ENCODE data around the gene RAB36. TPM values are rescaled to one million over a fixed set of nuclear protein-coding genes. Genes with fewer than 3 reads are reported as not detected.

RAB36 gene
- total RNA-seq, 1 experiment from 2014 or later, result 1.1 TPM

DNA sequence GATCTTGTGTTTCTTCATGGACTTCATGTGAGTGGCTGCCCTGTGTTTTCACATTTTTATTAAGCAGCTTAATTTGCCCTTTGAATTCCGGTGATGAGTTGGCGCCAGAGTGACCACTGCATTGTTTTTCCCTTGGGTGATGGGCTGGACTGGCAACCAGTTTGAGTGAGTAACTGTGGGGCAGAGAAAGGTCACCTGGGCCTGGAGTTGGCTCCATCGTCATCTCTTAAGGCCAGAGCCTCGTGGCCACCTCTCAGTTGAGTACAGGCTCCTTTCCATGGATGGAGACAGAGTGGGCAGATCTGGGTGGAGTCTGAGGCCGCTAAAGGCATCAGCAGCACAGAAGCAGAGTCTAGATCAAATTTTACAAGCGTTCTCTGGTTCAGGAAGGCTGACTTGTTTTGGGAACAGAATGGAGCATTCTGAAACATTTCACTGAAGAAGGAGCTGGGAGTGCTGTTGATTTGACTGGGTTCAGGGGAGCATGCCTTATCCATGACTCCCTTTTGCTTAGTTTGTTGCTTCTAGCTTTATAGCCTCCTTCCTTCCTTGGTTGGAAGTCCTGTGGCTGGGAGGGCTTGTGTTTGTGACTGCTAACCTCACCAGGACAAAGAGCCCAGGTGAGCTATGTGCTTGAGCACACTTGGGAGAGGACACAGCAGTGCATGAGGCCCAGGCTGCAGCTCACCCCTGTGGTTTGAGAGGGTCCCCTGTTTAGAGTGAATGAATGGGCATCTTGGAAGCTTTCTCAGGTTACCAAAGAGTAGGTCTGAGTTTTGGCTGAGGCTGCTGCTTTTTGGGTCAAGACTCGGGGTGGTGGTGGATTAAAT, 42.8 kb downstream of the RAB36 start:
- no peak overlapping the region for H3K4me2 ChIP-seq (ENCODE audit: low read length)
- H3K9me2 ChIP-seq (replicated peaks; ENCODE audit: low read length), result no peaks in the 10 kb centered on the region
- CTCF ChIA-PET, result no interaction called here
- H3K27ac ChIP-seq (ENCODE audit: low read length), result no peak overlapping the region
- intact Hi-C loops (cut with micrococcal nuclease), result no loop called here
- H3K79me2 ChIP-seq (ENCODE audit: low read length), result peaks cover 98% of the 10 kb centered on the region
- POLR2A ChIA-PET (ENCODE audit: unreplicated experiment), result no interaction called here
- no peak overlapping the region for H3K4me3 ChIP-seq (ENCODE audit: low read length)
- no peak overlapping the region for H2AFZ ChIP-seq (ENCODE audit: low read length)
- H3K36me3 ChIP-seq (ENCODE audit: low read depth, low read length), result no peaks in the 10 kb centered on the region
- H3K9me3 ChIP-seq (ENCODE audit: low read length), result no peaks in the 10 kb centered on the region
- H4K20me1 ChIP-seq (ENCODE audit: low read length), result peaks cover 30% of the 10 kb centered on the region
- no TSS peak for BruUV-seq (replicated peaks)
- H3K9ac ChIP-seq (ENCODE audit: low read length), result no peak overlapping the region
- DNase-seq (no peak), ATAC-seq (no peak)
- TF ChIP-seq CTCF (conservative IDR thresholded peaks at IDR 0.05; ENCODE audit: low read depth, low read length), result no peak
- no peak for TF ChIP-seq EZH2 (IDR thresholded peaks at IDR 0.05; ENCODE audit: low read length, unreplicated experiment)
- TF ChIP-seq EZH2phosphoT487 (IDR thresholded peaks at IDR 0.05; ENCODE audit: borderline replicate concordance, low read length), result no peak
- H3K27me3 ChIP-seq (ENCODE audit: low read length), result no peaks in the 10 kb centered on the region
- no peaks in the 10 kb centered on the region for H3F3A ChIP-seq (ENCODE audit: low read length, unreplicated experiment)
- H3K4me1 ChIP-seq (ENCODE audit: insufficient read depth, low read length), result peaks cover 12% of the 10 kb centered on the region

- Histone ChIP-seq H3K27me3 (ENCODE audit: low read length) (no peaks in the 10 kb centered on the region), H4K20me1 (ENCODE audit: low read length) (peaks cover 10% of the 10 kb centered on the region; the same call in 1 of the 2 replicates), H3K36me3 (ENCODE audit: low read depth, low read length) (no peaks in the 10 kb centered on the region), H3K9me3 (ENCODE audit: low read length) (no peaks in the 10 kb centered on the region), H3K9me2 (replicated peaks; ENCODE audit: low read length) (no peaks in the 10 kb centered on the region), H2AFZ (ENCODE audit: low read length) (no peak overlapping the region), H3K27ac (ENCODE audit: low read length) (no peak overlapping the region), H3F3A (ENCODE audit: low read length, unreplicated experiment) (no peaks in the 10 kb centered on the region), H3K9ac (ENCODE audit: low read length) (no peak overlapping the region), H3K4me3 (ENCODE audit: low read length) (no peak overlapping the region), H3K4me1 (ENCODE audit: insufficient read depth, low read length) (no peaks in the 10 kb centered on the region), H3K79me2 (ENCODE audit: low read length) (peaks cover 90% of the 10 kb centered on the region), H3K4me2 (ENCODE audit: low read length) (no peak overlapping the region)
- DNase-seq (no peak), ATAC-seq (no peak)
- no peak for TF ChIP-seq EZH2 (IDR thresholded peaks at IDR 0.05; ENCODE audit: low read length, unreplicated experiment)
- TF ChIP-seq CTCF (conservative IDR thresholded peaks at IDR 0.05; ENCODE audit: low read depth, low read length), result no peak
- no peak for TF ChIP-seq EZH2phosphoT487 (IDR thresholded peaks at IDR 0.05; ENCODE audit: borderline replicate concordance, low read length)
- BruUV-seq (replicated peaks), result no TSS peak
- ChIA-PET POLR2A (ENCODE audit: unreplicated experiment) (no interaction called here), CTCF (no interaction called here)
- intact Hi-C loops (cut with micrococcal nuclease), result no loop called here
These were observed 45.2 kb downstream of the RAB36 start for GRCh38 chr22:23190526-23190925.

DNA sequence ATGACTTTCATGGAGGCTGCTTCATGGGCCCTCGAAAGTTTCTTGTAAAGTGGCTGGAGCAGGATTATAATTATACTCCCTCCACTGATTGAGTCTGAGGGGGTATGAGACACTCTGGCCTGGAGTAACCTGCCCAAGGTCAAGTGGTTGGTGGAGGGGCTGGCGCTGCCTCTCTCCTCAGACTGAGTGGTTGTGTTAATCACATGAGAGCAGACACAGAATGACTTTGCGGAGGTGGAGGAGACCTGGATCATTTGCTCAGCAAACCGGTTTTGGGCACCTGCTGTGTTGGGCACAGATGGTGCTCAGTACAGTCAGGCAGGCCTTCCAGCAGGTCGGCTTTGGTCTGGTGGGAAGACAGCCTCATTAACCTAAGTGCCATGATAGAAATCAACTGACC, 46.9 kb downstream of the RAB36 start:
- Histone ChIP-seq H3K27me3 (ENCODE audit: low read length) (no peaks in the 10 kb centered on the region), H3K79me2 (ENCODE audit: low read length) (peaks cover 87% of the 10 kb centered on the region), H3K4me1 (ENCODE audit: insufficient read depth, low read length) (no peaks in the 10 kb centered on the region), H3K4me3 (ENCODE audit: low read length) (no peak overlapping the region), H3K4me2 (ENCODE audit: low read length) (no peak overlapping the region), H3K9ac (ENCODE audit: low read length) (no peak overlapping the region), H3K27ac (ENCODE audit: low read length) (no peak overlapping the region), H3K36me3 (ENCODE audit: low read depth, low read length) (no peaks in the 10 kb centered on the region), H2AFZ (ENCODE audit: low read length) (no peak overlapping the region), H3F3A (ENCODE audit: low read length, unreplicated experiment) (no peaks in the 10 kb centered on the region), H3K9me3 (ENCODE audit: low read length) (no peaks in the 10 kb centered on the region), H3K9me2 (replicated peaks; ENCODE audit: low read length) (no peaks in the 10 kb centered on the region), H4K20me1 (ENCODE audit: low read length) (peaks cover 10% of the 10 kb centered on the region; the same call in 1 of the 2 replicates)
- CTCF ChIA-PET, result no interaction called here
- DNase-seq, result no peak
- BruUV-seq (replicated peaks), result no TSS peak
- intact Hi-C loops (cut with micrococcal nuclease), result no loop called here
- no peak for ATAC-seq
- TF ChIP-seq CTCF (conservative IDR thresholded peaks at IDR 0.05; ENCODE audit: low read depth, low read length) (no peak), EZH2 (IDR thresholded peaks at IDR 0.05; ENCODE audit: low read length, unreplicated experiment) (no peak), EZH2phosphoT487 (IDR thresholded peaks at IDR 0.05; ENCODE audit: borderline replicate concordance, low read length) (no peak)
- POLR2A ChIA-PET (ENCODE audit: unreplicated experiment), result no interaction called here

Data from PC-3 (cell line).